Tibial artery (tissue), 4 donors: Measurements from ENCODE around the gene LRRC27.

Source experiments
- DNase-seq, 2 donors: peaks; one replicate each; pipeline ENCODE4 v3.0.0-alpha.2; 2019
- H3K27ac ChIP-seq, 2 donors: fragments of 200-600 bp; sonication (generic) in 1 of 2; 1 replicate in 1 of 2; 2 replicates in 1 of 2; pipeline ENCODE4 v1.5.1; 2018 to 2019; ENCODE audit warnings: mild to moderate bottlenecking in 1 of 2
- H3K27me3 ChIP-seq, 2 donors: fragments of 200-600 bp; sonication (generic) in 1 of 2; one replicate each; pipeline versions ENCODE4 v1.5.1 to v1.6.0; 2016 to 2019
- H3K36me3 ChIP-seq, 3 donors: fragments of 200-600 bp; sonication (generic) in 2 of 3; one replicate each; pipeline ENCODE4 v1.5.1; 2016 to 2019; ENCODE audit warnings: mild to moderate bottlenecking in 2 of 3
- H3K4me1 ChIP-seq, 4 donors: fragments of 200-600 bp; sonication (generic) in 2 of 4; 1 replicate in 3 of 4; 2 replicates in 1 of 4; pipeline ENCODE4 v1.5.1; 2016 to 2019
- H3K4me3 ChIP-seq, 2 donors: fragments of 200-600 bp; sonication (generic) in 1 of 2; 1 replicate in 1 of 2; 2 replicates in 1 of 2; pipeline ENCODE4 v1.5.1; 2018 to 2019; ENCODE audit warnings: mild to moderate bottlenecking in 2 of 2
- H3K9me3 ChIP-seq, 3 donors: fragments of 200-600 bp; sonication (generic) in 1 of 3; one replicate each; pipeline ENCODE4 v1.5.1; 2016 to 2019
- intact Hi-C: fragments of 100-400 bp; cut with DNase I; formaldehyde crosslinking; loops from one replicate; pipeline ENCODE4 v1.15.0; 2023; ENCODE audit warnings: low total_unique reads
- TF ChIP-seq, protein P1 (sequence below), 2 experiments: fragments of 200-600 bp in 1 of 2; fragments of 450-650 bp in 1 of 2; IDR thresholded peaks; one replicate each; pipeline ENCODE4 v1.5.1; 2017 to 2019; ENCODE audit warnings: antibody characterized with exemption in 2 of 2, mild to moderate bottlenecking in 1 of 2, moderate library complexity in 1 of 2

Gene LRRC27

DNA sequence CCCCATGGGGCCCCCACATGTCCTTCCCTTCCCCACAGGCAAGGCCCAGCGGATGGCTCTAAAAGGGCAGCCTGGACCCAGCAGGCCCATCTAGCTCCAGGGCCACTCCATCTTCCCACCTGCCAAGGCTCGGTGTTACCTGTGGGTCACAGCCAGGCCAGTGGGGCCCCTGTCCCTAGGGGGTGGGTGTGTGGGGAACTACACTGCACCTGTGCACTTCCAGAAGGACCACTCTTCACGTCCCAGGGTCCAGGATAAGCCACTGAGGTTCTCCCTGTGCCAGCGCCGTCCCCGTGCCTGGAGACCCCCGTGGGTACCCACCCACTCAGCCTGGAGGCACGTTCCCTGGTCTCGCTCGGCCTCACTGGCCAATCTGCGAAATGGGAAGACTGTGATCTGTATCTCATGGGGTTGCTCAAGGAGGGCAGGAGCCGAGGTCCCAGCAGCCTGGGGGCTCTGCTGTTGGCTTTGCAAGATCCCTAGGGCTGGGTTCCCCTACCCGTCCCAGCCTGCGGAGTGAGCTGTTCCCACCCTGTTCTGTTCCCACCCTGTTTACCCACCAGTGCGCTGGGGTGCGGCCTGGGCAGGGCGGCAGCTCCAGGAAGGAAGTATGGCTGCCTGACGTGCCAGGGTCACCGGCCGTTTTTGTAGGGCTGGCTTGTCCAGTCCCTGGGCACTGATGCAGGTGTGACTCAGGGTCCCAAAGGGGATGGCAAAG is 69.6 kb downstream of the LRRC27 start:
- H3K27me3 ChIP-seq = no peaks in the 10 kb centered on the region
- TF ChIP-seq, protein P1, sequence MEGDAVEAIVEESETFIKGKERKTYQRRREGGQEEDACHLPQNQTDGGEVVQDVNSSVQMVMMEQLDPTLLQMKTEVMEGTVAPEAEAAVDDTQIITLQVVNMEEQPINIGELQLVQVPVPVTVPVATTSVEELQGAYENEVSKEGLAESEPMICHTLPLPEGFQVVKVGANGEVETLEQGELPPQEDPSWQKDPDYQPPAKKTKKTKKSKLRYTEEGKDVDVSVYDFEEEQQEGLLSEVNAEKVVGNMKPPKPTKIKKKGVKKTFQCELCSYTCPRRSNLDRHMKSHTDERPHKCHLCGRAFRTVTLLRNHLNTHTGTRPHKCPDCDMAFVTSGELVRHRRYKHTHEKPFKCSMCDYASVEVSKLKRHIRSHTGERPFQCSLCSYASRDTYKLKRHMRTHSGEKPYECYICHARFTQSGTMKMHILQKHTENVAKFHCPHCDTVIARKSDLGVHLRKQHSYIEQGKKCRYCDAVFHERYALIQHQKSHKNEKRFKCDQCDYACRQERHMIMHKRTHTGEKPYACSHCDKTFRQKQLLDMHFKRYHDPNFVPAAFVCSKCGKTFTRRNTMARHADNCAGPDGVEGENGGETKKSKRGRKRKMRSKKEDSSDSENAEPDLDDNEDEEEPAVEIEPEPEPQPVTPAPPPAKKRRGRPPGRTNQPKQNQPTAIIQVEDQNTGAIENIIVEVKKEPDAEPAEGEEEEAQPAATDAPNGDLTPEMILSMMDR (IDR thresholded peaks at IDR 0.05) = no peak
- H3K36me3 ChIP-seq = peaks cover 14 to 28% (median 20%) of the 10 kb centered on the region in 3 donors
- DNase-seq = no peak
- H3K4me3 ChIP-seq = no peak overlapping the region
- H3K27ac ChIP-seq = no peak overlapping the region
- H3K4me1 ChIP-seq = peaks cover 0 to 38% (median 13%) of the 10 kb centered on the region in 4 donors
- intact Hi-C loops = no loop called here
- H3K9me3 ChIP-seq = no peaks in the 10 kb centered on the region

DNA sequence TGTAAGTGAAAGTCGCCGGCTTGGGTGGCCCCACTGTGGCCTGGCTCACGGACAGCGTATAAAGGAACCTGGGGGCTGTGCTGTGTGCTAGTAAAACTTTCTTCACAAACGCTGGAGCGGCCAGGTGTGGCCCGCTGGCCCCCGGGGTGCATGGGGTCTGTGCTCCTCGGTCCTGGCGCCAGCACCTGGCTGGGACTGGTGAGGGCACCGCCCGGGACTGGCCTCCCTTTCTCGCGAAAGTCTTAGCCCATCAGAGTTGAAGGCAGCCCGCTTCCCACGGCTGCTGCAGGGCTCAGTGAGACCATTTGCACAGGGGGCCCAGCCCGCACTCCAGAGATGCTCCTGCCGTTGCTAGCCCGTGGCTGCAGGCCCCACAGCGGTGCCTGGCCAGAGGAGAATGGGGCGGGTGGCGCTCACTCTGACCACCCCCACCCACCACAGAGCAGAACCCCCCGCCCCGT is 70.8 kb downstream of the LRRC27 start:
- H3K36me3 ChIP-seq = peaks cover 14 to 34% (median 25%) of the 10 kb centered on the region in 3 donors
- H3K27ac ChIP-seq = no peak overlapping the region
- TF ChIP-seq, protein P1 (IDR thresholded peaks at IDR 0.05) = no peak
- intact Hi-C loops = no loop called here
- DNase-seq = no peak
- H3K4me3 ChIP-seq = no peak overlapping the region
- peaks cover 0 to 45% (median 12%) of the 10 kb centered on the region in 4 donors for H3K4me1 ChIP-seq
- no peaks in the 10 kb centered on the region for H3K9me3 ChIP-seq
- H3K27me3 ChIP-seq = no peaks in the 10 kb centered on the region

DNA sequence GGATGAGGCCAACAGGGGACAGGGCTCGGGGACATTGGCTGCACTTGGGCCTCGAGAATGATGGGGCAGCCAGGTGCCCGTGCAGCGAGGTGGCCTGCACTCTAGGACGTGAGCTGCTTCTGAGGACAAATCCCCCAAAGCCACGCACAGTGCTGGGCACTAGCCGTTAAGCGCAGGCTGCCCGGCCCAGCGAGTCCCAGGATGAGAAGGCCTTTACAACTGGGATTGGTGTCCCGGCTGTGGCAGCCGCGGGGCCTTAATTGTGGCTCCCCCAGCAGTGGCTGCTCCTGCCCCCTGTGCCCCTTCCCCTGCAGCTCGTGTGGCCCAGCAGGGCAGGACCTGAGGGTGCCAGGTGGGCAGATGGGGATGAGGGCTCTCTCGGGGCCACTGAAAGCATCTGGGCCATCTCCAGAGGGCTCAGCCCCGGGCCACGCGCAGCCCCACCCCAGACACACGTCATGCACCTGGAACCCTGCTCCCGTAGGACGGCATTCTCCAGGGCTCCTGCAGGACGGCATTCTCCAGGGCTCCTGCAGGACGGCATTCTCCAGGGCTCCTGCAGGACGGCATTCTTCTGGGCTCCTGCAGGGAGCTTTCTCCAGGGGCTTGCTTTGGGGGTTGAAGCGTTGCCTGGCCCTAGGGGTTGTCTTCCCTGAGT is 71.6 kb downstream of the LRRC27 start:
- DNase-seq = no peak
- intact Hi-C loops = no loop called here
- peaks cover 0 to 43% (median 6%) of the 10 kb centered on the region in 4 donors for H3K4me1 ChIP-seq
- no peaks in the 10 kb centered on the region for H3K9me3 ChIP-seq
- no peak overlapping the region for H3K4me3 ChIP-seq
- TF ChIP-seq, protein P1 (IDR thresholded peaks at IDR 0.05) = no peak
- no peak overlapping the region for H3K27ac ChIP-seq
- H3K27me3 ChIP-seq = no peaks in the 10 kb centered on the region
- H3K36me3 ChIP-seq = peaks cover 14 to 34% (median 25%) of the 10 kb centered on the region in 3 donors

DNA sequence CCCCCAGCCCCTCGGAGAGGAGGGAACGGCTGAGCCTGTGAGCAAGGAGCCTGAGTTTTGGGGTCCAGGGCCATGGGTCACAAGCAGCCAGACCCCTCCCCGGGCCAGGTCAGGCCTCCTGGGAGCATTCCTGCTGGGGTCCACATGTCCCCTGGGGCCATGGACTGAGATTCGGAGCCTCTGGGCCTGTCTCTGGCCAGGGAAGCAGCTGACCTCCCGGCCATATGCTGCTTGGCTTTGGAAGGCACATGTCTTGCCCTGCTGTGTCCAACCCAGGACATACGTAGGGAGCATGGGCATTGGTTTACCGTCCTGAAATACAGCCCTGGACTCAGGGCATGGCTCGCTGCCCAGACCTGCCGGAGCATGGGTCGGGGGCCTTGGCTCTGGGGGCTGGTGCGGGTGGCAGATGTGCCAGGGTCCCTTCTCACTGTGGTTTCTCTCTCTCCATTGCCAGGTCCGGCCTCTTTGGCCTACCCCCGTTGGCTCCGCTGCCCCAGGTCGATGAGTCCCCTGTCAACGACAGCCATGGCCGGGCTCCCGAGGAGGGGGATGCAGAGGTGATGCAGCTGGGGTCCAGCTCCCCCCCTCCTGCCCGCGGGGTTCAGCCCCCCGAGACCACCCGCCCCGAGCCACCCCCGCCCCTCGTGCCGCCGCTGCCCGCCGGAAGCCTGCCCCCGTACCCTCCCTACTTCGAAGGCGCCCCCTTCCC is 72.3 kb downstream of the LRRC27 start:
- intact Hi-C loops = no loop called here
- Histone ChIP-seq H3K9me3 (no peaks in the 10 kb centered on the region), H3K36me3 (peaks cover 14 to 34% (median 25%) of the 10 kb centered on the region in 3 donors), H3K4me3 (no peak overlapping the region), H3K4me1 (peaks cover 0 to 41% (median 5%) of the 10 kb centered on the region in 4 donors), H3K27ac (no peak overlapping the region), H3K27me3 (no peaks in the 10 kb centered on the region)
- TF ChIP-seq, protein P1 (IDR thresholded peaks at IDR 0.05) = no peak
- no peak for DNase-seq

DNA sequence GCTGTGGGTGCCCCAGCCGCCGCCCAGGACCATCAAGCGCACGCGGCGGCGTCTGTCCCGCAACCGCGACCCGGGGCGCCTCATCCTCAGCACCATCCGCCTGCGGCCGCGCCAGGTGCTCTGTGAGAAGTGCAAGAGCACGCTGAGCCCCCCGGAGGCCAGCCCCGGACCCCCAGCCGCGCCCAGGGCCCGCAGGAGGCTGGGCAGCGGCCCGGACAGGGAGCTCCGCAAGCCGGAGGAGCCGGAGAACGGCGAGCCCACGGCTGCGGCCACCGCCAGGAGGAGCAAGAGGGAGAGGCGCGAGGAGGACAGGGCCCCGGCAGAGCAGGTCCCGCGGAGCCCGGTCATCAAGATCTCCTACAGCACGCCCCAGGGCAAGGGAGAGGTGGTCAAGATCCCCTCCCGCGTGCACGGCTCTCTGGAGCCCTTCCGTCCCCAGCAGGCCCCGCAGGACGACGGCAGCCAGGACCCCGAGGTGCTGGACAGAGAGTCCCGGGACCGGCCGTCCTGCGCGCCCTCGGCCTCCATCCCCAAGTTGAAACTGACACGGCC is 73.0 kb downstream of the LRRC27 start:
- H3K4me1 ChIP-seq = peaks cover 0 to 41% (median 5%) of the 10 kb centered on the region in 4 donors
- intact Hi-C loops = no loop called here

More for the DNA sequence above, 73.0 kb downstream of the LRRC27 start:
- Histone ChIP-seq H3K36me3 (peaks cover 14 to 34% (median 25%) of the 10 kb centered on the region in 3 donors), H3K9me3 (no peaks in the 10 kb centered on the region), H3K4me3 (no peak overlapping the region), H3K27me3 (no peaks in the 10 kb centered on the region), H3K27ac (no peak overlapping the region)
- no peak for DNase-seq
- TF ChIP-seq, protein P1 (IDR thresholded peaks at IDR 0.05) = no peak
